HL-60 (cell line): ENCODE data around the gene ZNF507.

Experiments
- GABPA ChIP-seq: IDR thresholded peaks from 2 replicates; pipeline ENCODE4 v1.6.1; 2012; ENCODE audit warnings: low read depth
- POLR2AphosphoS5 ChIP-seq: IDR thresholded peaks from 2 replicates; pipeline ENCODE4 v1.6.1; 2012; ENCODE audit warnings: low read depth
- TF ChIP-seq, protein P1 (sequence below): IDR thresholded peaks from one replicate; pipeline ENCODE4 v1.5.1; 2011; ENCODE audit warnings: low read length, control low read depth, inconsistent platforms; ENCODE audit not compliant: insufficient read depth

DNA sequence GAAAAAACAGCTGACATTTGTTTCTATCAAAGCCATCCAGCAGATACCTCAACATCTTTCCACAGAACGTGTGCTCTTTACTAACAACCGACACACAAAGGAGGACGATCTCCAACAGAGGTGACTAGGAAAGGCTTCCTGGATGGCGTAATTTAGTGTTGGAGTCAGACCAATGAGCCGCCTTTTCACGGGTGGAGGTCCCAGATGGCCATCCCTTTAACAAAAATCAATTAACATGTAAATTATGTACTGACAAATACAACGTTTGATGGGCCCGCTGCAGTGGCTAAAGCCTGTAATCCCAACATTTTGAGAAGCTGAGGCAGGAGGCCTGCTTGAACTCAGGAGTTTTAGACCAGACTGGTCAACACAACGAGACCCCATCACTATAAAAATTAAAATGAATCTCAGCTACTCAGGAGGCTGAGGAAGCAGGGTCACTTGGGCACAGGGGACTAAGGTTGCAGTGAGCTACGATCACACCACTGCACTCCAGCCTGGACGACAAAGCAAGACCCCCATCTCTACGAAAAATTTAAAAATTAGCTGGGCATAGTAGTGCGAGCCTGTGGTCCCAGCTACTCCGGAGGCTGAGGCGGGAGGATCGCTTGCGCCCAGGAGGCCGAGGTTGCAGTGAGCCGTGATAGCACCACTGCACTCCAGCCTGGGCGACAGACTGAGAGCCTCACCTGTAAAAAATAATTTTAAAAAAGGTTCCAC lies 59.0 kb downstream of the ZNF507 start:
- TF ChIP-seq, protein P1, sequence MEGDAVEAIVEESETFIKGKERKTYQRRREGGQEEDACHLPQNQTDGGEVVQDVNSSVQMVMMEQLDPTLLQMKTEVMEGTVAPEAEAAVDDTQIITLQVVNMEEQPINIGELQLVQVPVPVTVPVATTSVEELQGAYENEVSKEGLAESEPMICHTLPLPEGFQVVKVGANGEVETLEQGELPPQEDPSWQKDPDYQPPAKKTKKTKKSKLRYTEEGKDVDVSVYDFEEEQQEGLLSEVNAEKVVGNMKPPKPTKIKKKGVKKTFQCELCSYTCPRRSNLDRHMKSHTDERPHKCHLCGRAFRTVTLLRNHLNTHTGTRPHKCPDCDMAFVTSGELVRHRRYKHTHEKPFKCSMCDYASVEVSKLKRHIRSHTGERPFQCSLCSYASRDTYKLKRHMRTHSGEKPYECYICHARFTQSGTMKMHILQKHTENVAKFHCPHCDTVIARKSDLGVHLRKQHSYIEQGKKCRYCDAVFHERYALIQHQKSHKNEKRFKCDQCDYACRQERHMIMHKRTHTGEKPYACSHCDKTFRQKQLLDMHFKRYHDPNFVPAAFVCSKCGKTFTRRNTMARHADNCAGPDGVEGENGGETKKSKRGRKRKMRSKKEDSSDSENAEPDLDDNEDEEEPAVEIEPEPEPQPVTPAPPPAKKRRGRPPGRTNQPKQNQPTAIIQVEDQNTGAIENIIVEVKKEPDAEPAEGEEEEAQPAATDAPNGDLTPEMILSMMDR = no peak
- TF ChIP-seq POLR2AphosphoS5 = no peak
- TF ChIP-seq GABPA = no peak
